Activated CD4-positive, CD25-positive, alpha-beta regulatory T cell treated with anti-CD3 and anti-CD28 coated beads, Interleukin-2, amount 50 U/mL, for 24 hours (primary cell): ENCODE results near the gene ELP5.

Source experiments
- ATAC-seq, 2 donors: fragments of 150-1000 bp; cut with Tn5 transposase; one replicate each; pipeline ENCODE4 v1.10.0; 2021; ENCODE audit warnings: mild to moderate bottlenecking in 1 of 2, moderate library complexity in 1 of 2

Gene ELP5, protein sequence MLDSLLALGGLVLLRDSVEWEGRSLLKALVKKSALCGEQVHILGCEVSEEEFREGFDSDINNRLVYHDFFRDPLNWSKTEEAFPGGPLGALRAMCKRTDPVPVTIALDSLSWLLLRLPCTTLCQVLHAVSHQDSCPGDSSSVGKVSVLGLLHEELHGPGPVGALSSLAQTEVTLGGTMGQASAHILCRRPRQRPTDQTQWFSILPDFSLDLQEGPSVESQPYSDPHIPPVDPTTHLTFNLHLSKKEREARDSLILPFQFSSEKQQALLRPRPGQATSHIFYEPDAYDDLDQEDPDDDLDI

DNA sequence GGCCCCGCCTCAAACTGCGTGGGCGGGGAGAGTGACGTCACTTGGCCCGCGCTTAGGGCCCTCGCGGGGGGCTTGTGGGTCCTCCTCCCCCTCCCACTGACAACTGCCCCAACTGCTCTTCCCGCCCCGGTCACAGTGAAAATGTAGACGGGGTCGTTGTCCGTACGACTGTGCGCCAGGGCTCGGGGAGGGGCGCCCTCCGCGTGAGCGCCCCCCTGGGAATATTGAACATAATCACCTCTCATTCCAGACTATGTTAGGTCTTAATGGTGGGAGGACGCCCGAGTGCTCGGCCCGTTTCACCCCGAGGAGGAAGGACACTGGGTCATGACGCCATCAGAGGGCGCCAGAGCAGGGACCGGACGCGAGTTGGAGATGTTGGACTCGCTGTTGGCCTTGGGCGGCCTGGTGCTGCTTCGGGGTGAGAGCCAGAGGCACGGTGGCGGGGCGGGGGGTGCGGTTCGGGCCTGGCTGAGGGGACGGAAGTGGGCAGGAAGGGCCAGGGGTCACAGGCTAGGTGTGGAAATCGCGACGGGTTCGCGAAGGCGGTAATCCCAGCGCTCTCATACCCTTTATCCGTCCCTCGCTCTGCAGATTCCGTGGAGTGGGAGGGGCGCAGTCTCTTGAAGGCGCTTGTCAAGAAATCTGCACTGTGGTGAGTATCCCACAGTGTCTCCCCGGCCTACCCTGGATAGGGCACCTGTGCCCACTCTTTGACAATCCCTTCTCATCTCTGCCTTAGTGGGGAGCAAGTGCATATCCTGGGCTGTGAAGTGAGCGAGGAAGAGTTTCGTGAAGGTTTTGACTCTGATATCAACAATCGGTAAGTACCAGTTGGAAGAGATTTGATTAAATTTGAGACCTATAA, at the start of gene ELP5:
Gene ELP5, plus strand, starts transcription at position 40 of the 868 bp plus-strand sequence. Its CDS starts 336 bp downstream, at position 376.
- peak; percentile 57 to 61 for ATAC-seq

DNA sequence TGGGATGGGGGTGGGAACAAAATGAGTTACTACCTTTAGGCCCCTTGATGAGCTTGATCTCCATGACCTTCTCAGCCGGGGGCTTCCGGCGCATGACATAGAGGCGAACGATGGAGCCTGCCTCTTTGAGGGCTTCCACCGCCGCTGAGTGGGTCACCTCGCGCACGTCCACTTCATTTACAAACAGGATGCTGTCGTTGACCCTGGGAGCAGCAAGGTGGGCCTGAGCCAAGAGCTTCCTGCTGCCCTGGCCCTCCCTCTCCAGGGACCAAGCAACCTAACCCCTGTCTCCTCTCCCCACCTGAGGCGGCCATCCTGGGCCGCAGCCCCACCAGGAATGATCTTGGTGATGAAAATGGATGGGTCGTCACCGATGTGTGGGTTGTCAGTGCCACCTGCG, 48.6 kb upstream of the ELP5 start:
- no peak for ATAC-seq

DNA sequence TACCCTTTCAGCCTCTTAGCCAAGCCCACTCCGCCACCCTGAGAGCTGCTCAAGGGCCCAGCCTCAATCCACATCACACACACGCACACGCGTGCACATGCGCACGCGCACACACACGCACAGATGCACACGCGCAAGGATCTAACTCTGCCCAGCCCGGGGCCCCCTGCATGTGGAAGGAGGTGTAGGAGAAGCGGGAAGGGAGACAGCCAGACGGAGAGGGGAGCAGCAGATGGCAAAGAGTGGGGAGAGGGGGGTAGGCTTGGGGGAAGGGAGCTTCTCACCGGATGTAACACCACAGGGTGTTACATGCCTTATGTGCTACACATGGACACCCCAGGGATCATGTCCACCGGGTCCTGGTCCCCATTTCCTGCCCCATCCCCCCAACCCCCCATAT, 47.7 kb upstream of the ELP5 start:
- no peak for ATAC-seq

DNA sequence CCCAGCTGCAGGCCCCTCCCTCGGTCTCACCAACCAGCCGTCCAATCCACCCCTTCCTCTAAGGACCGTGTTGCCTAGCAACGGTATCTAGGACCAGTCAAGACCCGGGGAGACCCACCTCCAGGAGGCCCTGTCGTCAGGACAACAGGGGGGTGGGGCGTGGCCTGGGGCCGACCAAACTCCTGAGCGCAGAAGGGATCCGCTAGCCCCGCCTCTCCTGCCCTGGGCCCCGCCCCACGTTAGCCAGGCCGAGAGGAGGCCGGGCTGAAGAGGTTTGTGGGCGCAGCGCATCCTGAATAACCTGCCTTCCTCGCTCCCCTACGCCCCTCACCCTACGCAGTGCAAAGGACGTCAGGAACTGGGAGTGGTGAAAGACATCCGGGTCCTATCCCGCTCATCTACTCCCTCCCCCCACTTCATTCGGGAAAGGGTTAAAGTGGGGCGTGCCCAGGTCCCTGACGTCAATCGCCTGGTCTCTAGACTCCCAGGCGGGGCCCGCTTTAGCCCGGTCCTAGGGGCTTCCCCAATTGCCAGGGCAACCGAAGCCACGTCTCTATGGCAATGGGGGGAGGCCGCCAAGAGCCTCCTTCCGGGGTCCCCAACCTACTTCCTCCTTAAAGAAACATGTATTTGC, 47.1 kb upstream of the ELP5 start:
- ATAC-seq = peak; percentile 88 to 90

DNA sequence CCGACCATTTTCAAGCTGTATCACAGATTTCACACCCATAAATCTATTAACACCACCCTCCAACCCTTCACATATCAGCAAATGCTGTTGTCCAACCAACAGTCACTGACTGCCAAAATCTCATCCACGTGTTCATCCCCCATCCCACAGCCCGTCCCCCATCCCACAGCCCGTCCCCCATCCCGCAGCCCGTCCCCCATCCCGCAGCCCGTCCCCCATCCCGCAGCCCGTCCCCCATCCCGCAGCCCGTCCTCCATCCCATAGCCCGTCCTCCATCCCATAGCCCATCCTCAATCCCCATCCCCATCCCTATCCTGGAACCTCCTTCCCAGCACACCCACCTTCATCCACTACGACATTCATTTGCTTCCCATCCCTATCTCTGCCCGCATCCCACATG, 46.5 kb upstream of the ELP5 start:
- no peak for ATAC-seq

DNA sequence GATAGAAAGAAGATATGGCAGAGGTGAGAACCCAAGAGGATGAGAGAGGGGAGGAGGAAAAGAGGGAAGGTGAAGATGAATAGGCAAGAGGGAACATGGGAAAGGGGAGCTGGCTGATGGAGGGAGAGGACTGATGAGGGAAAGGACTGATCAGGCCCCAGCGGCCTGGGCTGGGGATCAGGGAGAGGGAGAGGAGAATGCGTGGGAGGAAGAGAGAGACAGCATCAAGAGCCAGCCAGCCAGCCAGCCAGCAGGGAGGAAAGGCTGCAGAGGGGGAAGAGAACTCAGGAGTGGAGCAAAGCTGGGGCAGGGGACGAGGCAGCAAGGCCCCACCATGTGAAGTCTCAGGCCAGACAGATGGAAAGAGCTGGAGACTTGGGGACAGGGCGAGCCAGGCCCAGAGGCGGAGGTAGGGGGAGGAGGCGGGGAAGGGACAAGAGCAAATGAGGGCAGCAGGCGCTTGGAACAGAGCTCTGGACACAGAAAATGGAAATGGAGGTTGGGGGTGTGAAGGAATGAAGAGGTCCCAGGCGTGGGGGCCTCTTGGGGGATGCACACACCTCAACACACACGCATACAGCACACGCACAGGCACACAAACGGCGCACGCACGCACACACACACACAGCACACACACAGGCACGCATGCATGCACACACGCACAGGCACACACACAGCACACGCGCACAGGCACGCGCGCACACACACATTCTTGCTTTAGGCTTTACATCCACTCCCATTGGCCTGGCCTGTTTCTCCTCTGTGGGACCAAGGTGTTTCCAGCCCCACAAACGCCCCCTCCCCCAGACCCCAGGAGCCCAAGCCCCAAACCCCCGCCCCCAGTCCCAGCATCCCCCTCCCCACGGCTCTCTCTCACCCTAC, 44.7 kb upstream of the ELP5 start:
- no peak for ATAC-seq

DNA sequence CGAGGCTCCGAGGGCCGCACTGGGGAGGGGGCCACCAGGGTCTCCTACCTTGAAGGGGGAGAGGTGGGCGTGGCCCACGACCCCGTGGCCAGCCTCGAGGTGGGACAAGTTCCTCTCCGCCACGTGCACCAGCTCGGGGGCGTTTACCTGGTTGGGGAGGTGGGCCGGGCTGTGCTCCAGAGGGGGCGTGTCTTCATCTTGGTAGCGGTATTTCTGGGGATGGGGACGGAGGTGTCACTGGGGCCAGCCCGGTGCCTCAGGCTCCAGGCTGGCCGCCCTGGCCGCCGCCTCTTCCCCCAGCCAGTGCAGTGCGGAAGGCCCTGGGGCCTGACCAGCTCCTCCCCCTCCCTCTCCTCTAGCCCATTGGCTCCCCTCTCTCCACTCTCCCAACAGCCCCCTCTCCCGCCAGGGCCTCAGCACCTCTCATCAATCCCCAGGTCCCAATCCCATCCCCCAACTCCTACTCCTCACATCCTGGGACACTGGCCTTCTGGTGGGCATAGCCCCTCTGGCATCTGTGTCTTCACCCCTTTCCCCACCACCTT, 43.9 kb upstream of the ELP5 start:
- ATAC-seq = no peak

DNA sequence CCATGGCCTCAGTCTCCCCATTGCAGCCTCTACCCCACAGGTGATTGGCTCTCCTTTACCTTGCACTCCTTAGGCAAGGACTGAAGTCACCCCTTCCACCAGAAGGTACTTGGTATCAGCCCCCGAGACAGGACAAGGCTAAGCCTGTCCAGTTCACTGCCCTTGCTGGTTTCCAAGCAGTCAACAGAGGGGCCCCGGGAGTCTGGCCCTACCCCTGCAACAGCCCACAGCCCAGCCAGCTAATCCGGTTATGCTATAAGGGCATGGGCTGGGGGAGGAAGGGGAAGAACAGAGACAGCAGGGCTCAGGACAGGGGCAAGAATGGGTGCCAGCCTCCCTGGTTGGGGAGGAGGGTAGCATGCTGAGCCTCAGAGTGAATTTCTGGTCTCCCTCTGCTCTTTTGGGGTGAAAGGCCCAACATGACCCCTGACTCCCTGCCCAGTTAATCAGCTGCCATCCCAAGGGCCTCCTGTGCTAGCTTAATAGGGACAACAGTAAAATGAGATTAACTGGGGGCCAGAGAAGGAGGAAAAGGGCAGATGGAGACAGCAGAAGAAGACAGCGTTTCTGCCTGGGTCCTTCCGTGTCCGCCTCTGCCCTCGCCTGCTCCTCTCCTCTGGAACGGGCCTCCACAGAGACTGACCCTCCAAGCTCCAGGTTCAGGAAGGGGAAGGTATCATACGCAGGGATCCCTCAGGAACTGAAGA, 43.1 kb upstream of the ELP5 start:
- ATAC-seq = no peak

DNA sequence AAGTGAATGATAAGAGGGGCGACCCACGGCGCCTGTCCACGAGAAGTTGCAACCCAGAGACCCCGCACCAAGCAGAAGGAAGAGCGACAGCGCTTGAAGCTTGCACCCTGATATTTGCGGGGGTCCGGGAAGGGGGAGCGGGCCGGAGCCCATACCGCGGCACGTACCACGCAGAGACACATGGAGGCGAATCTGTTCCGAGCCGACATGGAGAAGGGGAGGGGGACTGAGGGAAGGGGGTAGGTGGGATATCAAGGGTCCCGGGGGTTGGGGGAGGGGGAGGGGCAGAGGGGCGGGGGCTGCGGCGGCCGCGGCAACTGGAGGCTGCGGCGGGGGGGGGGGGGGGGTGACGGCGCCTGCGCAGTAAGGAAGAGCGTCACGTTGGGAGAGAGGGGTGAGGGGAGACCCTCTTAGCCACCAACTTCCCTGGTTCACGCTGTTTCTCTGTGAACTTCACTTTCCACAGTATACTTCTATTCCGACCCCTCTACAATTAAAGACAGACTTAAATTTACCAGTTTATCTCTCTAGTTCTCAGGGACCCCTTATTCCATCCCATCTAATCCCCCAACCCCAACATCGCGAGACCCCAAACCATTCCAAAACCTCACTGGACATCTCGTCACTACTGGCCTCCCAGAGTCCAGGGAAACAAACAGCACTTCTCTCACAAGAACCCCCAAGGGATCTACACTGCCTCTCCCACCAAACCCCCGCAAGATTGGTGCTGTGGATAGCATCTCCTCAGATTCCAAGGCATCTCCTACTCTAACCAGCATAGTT, 40.3 kb upstream of the ELP5 start:
- ATAC-seq = no peak

DNA sequence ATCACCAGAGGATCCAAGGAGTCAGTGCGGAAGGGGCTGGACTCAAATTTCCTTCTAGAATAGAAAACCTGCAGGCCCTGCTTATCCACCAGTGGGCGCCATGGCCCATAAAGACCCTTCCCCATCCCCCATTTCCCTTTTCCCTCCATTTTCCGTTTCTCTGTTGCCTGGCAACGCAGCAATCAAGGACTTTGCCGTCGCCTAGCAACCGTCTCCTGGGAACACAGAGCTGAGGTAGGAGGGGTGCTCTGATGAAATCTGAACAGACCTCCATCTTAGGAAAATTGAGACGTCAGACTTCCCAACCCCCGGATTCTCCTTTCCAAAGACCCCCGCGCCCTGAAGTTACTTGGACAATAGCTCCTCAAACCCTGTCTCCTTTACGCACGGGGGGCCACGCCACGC, 38.1 kb upstream of the ELP5 start:
- no peak for ATAC-seq

DNA sequence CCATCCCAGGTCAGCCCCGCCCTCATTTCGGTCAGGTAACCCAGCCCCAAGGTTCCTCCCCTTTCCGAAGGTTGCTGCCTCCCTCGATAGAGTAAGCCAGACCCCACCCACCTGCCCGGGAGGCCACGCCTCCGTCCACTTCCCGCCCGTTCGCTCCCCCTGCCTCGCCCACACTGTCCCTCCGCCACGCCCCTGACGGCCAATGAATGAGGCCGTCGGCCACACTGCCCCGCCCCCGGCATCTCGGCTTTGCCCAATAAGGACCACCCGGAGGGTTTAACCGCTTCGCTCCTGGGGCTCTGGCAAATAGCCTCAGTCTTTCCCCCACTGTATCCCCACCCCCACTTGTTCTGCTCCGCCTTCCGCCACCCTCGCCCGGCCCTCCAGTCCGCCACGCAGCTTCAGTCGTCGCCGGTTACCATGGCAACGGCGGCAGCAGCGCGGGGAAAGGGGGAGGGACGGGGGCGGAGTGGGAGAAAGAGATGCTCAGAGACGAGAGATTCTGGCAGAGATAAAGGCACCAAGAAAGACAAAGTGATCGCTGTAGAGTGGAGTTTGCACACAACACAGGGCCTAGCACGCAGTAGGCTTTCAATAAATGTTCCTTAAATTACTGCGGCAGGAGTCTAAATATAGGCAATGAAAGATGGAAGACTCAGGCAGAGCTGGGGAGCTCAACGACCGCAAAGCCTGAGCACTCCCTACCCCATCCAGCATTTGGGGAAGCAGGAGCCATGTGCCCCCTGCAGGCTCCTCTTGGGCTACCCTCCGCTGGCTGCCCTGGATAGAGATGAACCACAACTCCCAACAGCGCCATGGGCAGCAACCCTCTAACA, 37.5 kb upstream of the ELP5 start:
- ATAC-seq = peak; percentile 78 to 81

DNA sequence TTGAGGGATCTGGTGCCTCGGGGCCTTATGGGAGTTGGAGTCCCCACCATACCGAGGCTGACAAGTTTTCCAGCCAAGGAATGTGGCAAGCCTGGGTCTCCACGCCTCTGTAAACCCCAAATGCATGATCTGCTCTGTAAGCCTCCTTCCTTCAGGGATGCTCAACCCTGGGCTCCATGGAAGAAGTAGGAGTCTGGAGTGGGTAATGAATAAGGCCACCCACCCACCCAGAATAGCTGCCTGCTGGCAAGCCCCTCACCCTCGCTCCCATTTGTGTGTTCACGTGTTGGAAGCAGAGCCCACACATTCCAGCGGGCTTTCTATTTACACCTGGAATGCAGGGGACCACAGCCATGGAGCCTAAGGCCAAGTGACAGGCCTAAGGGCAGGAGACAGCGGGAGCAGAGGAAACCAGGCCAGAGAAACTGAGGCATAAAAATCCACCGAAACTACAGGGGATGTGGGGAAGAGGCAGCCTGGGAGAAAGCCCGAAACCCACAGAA, 36.8 kb upstream of the ELP5 start:
- ATAC-seq = no peak

DNA sequence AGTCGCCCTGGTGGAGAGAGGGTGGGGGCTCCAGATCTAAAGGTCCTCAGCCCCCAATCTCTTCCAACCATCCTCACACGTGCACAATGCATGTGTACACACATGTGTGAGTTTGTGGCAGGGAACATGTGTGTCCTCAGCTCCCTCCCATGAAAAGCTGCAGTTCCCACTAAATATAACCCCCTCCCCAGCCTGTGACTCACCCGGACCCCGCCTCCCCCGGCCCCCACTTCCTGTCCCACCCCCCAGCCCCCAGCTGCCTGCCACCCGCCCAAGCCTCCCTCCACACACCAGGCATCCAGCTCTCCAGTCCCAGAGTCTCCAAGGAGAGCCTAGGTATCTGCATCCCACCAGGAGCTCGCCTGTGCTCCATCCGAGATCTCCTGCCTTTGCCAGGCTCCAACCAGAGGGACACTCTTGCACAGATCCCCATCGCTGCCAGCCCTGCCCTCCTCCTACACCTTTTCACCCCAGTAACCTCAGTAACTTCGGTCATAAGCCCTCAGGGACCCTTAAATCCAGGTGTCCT, 36.3 kb upstream of the ELP5 start:
- no peak for ATAC-seq

DNA sequence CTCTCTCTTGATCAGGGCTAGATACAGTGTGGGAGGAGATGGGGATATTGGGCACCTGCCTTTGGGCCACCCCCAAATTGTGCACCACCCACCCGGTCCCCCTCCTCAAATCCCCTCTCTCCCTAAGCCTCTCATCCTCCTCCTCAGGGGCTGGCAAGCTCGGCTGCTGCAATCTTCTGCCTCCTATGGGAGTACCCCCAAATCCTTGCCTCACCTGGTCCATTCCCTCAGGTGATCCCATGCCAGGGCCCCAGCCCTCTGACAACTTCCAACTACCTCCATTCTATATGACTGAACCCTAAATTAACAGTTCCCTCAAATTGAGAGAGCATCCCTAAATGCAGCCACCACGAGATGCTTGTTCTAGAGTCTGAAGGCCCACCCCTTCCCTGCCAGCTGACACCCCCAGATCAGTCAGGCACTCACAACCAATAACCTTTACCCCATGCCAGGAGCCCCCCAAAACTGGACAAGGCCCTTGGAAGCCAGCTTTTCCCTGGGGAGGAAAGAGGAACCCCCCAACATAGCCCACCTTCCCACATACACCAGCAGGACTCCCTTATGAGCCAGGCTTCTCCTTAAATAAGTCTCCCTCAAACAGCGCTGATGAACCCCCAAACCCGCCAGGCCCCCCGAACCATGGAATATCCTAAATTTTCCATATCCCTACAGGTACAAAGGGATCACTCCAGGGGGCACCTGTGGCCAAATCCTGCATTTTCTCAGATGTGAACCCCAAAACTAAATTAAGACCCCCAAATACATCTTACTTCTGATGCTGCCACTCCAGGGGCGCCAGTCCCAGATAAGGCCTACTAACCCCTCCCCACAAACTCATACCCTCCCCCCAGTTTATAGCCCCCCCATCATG, 35.5 kb upstream of the ELP5 start:
- ATAC-seq = no peak

DNA sequence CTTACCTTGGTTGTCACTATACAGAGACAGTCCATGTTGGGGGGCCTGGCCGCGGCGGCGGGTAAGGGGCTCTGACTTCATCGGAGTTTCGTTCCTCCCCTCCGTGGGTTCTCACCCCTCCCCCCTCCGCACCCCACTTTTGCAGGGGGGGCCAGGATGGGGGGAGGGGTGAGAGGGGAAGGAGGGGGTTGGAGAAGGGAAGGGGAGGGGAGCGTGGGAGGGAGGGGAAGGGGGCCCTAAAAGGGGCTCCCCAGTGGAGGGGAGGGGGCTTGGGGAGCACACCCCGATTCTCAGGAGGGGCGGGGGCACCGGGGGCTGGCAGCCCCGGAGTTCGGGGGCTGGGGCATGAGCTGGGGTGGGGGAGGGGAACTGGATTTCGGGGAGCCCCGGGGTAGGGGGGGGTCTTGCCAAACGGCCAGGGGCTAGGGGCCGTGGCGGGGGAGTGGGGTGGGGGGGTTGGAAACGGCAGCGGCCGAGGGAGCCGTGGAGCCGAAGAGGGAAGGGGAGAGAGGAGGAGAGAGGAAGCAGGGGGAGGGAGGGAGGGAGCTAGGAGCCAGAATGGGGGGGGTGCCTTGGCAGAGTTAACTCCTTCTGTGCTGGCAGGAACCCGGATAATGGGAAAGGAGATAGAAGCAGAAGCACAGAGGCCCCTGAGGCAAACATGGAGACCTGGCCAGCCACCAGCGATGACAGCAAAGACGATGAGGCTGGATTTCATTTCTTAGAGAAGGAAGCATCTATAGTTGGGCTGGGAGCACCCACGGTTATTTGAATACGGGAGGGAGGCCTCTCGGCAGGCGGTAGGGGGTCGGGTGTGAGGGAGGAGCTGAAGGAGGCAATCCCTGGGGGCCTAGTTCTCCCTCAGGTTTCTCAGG, 34.7 kb upstream of the ELP5 start:
- no peak for ATAC-seq

DNA sequence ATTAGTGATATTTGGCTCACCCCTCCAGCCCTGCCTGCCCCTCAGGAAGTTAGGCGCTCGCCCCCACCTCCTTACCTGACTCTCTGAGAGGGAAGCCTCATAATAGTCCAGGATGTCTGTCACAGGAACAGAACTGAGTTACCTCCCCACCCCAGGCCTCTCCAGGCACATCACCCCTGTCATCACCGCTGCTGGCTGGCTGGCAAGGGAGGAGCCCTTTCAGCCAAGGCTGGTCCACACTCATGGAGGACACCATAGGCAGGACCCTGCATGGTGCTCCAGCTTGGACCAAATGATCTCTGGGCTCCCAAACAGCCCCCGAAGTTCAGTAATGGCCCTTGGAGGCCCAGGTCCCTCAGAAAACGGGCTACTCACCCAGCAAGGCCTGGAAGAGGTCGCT, 33.8 kb upstream of the ELP5 start:
- ATAC-seq = no peak

DNA sequence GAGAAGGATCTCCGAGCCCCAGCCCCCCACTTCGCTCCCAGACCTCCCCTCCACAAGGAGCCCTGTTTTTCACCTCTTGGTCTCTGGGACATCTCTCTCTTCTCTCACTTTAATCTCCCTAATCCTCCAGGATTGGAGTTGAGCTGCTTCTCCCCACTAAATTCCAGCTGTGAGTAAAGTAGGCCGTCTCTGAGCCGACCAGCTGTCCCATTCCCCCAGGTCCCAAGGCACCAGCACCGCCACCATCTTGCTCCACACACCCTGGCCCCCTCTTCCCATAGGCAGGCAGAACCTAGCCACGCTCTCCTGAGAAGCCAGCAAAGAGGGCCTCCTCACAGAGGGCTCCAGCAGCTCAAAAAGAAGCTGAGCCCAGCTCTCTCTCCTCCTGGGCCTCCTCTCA, 33.3 kb upstream of the ELP5 start:
- ATAC-seq = no peak
